ENCODE results near the gene CGB2.
"Not testable (repeated sequence)": the region's sequence is repeated elsewhere in the genome, so short reads cannot be mapped to it uniquely, and the experiment has no call there.

Gene CGB2

GRCh38 chr19:49038557-49039276 lies 7.0 kb downstream of the CGB2 start:
- not testable (repeated sequence) for DNase-seq

DNA sequence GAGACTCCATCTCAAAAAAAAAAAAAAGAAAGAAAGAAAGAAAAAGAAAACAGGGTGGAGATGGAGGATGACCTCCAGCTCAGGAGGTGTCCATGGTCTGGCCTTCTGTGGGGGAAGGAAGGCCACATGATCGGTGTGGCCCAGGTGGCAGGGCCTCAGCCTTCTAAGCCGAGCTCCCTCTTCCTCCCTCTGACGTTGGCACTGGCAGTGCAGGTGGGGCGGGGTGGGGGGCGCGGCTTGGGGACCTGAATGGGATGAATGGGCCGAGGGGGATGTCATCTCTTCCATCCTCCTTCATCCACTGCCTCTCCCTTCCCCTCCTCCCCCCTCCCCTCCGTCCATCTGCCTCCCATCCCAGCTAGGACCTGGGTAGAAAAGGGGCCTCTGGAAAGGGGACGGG lies 8.0 kb downstream of the CGB2 start:
- not testable (repeated sequence) for DNase-seq

DNA sequence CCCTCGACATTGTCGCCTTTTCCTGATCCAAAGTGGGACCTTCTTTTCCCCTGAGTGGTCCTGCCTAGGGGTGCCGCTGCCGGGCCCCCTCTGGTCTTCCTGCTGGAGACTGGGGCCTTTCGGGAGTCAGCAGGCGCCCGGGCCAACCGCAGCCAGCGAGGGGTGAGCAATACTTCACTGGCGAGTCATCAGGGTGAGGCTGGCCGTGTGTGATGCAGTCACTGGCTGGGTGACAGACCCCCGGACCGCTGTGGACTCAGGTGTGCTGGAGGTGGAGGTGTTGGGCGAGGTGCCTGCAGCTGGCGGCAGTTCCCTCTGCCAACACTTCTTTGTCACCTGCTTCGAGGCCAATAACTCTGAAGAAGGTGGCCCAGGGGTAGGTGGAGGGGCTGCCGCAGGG lies 10.5 kb downstream of the CGB2 start:
- DNase-seq = no peak

DNA sequence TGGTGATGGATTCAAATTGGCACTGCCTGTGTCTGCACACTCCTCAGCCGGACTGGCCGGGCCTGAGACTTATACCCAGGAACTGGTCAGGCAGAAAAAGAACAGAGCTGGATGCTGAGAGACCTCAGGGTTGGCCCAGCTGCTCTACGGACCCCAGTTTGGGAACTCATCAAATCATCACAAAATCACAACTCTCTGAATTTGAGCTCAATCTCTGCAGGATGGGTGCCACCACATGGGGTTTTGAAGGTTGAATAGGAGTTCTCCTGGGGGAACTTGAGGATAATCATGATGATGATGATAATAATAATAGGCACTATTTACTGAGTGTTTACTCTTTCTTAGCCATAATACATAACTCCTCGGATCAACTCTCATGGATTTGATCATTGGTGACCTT lies 11.0 kb downstream of the CGB2 start:
- DNase-seq = not testable (repeated sequence)

- DNase-seq = not testable (repeated sequence)
These were observed 11.9 kb downstream of the CGB2 start, which contains the start of gene CGB5 for GRCh38 chr19:49043548-49043947. TSS of gene CGB5 (plus strand) at chr19:49043848. CDS start at chr19:49044210, 362 bp downstream.

DNA sequence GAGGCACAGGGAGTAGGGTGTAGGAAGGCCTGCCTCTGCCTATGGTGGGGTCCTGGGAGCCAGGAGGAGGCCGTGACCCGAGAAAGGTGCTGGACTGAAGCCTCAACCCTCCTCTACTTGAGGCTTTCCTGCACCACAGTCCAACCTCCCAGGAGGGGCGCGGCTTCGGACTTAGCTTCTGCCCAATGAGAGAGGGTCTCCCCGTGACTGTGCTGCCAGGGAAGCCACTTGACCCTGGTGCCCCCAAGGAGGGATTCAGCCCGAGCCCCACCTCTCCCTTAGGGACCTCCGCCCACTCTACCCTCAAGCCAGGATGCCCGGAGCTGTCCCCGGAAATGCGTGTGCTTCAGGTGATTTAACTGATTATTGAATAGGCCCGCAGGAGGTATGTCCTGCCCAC lies 17.3 kb downstream of the CGB2 start, which contains the start of gene CGB8:
CGB8 (minus strand) TSS at position 101 of the 400 bp plus-strand sequence. CDS start 372 bp downstream, outside the sequence.
- DNase-seq = not testable (repeated sequence)

- not testable (repeated sequence) for DNase-seq
These were observed 18.1 kb downstream of the CGB2 start for GRCh38 chr19:49049834-49050233.

- not testable (repeated sequence) for DNase-seq
These were observed 18.8 kb downstream of the CGB2 start for GRCh38 chr19:49050376-49051033.

GRCh38 chr19:49056101-49056901 lies 24.6 kb downstream of the CGB2 start:
- DNase-seq = no peak

- not testable (repeated sequence) for DNase-seq
These were observed 25.4 kb downstream of the CGB2 start for GRCh38 chr19:49056902-49057596.

GRCh38 chr19:49057636-49058234 lies 26.0 kb downstream of the CGB2 start, which contains the start of gene CGB7:
TSS of gene CGB7 (minus strand) at chr19:49057749. CDS start at chr19:49055375, 2,374 bp downstream.
- peak; percentile 26 for DNase-seq

DNA sequence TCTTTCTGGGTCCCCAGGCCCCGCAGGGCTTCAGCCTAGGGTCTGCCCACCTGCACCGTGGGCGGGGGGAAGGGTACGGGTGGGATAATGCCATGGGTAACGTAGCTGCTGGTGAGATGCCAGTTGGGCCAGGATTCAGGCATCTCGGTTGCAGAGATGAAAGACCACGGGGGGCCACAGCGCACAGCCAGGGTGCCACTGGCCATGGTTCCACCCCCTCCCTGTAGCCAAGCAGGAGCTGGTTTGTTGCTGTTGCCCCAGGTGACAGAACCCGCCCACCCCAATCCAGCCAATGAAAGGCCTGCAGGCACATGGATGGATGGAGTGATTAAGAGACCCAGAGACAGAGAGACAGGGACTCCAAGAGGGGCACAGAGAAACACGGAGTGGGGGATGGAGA lies 26.9 kb downstream of the CGB2 start:
- DNase-seq = peak; percentile 54

- no peak for DNase-seq
These were observed 27.4 kb downstream of the CGB2 start for GRCh38 chr19:49059053-49059452.

GRCh38 chr19:49061000-49061399 lies 29.3 kb downstream of the CGB2 start:
- DNase-seq = no peak

DNA sequence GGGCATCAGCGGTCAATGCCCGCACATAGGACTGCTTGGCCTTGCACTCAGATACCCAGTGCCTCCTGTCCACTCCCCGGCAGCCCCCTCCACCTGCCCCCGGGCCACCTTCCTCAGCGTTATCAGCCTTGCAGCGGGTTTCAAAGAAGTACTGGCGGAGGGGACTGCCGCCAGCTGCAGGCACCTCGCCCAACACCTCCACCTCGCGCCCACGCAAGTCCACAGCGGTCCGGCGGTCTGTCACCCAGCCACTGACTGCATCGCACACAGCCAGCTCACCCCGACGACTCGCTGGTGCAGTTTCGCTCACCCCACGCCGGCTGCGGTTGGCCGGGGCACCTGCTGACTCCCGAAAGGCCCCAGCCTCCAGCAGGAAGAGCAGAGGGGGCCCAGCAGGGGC lies 29.8 kb downstream of the CGB2 start:
- no peak for DNase-seq

- no peak for DNase-seq
These were observed 32.4 kb downstream of the CGB2 start for GRCh38 chr19:49064029-49064629.

DNA sequence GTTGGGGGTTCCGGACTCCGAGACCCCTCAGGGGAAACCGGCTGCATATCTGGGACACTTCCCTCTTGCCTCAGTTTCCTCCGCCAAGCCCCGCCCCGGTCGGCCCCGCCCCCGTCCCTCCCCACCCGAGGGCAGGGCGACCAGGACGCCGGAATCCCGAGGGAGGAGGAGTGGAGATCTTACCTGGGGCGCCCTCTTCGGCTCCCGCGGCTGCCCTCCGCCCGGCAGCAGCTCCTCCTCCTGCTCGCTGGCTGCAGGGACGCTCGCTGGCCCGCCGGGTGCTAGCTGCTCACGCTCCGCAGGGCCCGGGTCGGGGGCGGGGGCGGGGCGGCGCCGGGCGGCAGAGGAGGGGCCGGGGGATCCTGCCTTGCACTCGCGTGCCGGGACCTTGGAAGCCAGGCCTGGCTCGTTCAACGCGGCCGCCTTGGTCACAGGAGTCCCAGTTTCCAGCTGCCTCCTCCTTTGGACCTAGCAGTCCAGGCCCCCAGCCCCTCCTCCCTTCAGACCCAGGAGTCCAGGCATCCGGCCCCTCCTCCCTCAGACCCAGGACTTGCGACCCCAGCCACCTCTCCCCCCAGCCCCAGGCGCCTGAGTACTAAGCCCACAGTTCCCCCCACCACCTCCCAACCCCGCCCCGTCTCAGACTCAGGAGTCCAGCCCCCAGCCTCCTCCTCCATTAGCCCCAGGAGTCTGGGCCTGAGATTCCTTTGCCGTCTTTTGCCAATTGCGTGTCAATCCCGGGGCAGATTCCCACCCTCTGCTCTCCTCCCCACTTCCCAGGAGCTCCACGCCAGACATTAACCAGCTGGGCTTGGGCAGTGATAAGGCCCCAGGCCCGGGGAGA lies 33.3 kb downstream of the CGB2 start, which contains the start of gene NTF4:
NTF4 (minus strand) TSS at position 51 of the 844 bp plus-strand sequence. CDS start 2,821 bp downstream, outside the sequence.
- no peak for DNase-seq

DNA sequence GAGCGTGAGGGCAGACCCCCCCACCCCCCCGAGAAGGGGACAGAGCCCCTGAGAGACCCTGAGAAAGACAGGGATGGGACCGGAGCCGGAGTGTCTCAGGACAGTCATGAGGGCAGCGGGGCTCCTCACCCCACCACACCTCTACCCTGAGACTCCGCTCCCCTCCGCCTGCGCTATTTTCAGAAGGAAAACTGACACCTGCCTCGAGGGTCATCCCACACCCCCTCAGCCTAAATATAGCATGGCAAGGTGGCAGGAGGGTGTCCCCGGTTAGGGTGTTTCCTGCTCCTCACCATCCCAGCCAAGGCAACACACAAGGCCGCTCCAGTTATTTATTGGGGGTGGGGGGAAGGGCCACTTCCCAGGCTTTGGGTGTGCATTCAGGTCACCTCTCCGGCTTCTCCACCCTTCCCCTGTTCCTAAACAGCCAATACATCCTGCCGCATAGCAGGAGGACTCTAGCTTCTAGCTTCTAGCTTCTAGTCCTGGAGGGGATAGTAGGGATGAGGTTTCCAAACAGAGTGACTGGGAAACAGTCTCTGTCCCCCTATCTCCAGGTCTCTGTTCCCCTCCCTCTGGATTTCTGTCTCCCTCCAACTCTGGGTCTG lies 34.3 kb downstream of the CGB2 start:
- no peak for DNase-seq

GRCh38 chr19:49067554-49067953 lies 35.9 kb downstream of the CGB2 start:
- no peak for DNase-seq

DNA sequence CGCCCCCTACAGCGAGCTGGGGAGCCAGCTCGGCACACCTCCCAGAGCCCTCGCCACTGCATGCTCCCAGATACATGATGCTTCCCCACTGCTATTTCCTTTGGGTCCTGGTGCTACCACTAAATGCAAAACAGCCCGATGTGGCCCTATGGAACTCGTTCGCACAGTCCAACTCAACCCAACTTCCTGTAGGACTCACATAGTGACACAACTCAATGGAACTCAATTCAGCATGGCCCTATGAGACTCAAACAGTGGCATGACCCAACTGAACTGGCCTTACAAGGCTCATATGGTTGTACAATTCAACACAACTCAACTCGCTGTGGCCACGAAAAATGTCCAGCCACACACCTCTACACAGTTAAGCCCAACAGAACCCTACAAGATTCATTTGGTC lies 37.3 kb downstream of the CGB2 start:
- no peak for DNase-seq

All from stimulated activated CD4-positive, alpha-beta T cell treated with anti-CD3 and anti-CD28 coated beads, Interleukin-1b, Interleukin-23, amount 100 ng/mL, for 48 hours (primary cell).